MM.1S (cell line): ENCODE data around the gene TMSB10.

ENCODE experiments used
- EZH2 ChIP-seq: fragments of 300-600 bp; sonication (generic); optimal IDR thresholded peaks from 2 replicates; pipeline ENCODE3; 2017; ENCODE audit warnings: low read depth, mild to moderate bottlenecking, antibody characterized with exemption, low read length, mixed read lengths
- TF ChIP-seq, protein P1 (sequence below): fragments of 300-600 bp; sonication (generic); IDR thresholded peaks from 2 replicates; pipeline ENCODE4 v1.5.1; 2016; ENCODE audit warnings: antibody characterized with exemption, low read length, mixed read lengths

DNA sequence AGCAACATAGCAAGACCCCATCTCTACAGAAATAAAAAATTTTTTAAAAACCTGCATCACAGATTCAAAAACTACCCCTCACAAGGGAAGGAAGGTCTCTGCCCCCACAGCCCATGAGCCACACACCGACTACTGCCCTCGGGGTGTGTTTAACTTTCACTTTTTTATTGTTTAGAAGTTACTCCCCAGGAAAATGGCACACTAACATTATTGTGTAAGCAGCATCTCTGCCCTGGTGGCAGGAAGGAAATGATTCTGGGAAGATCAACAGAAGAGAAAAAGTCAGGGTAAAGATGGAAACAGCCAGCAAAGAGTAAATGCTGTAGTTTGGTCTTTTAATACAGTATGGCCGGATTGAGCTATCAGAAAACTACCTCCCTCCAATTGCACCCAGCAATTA is 46.5 kb upstream of the TMSB10 start:
- TF ChIP-seq, protein P1, sequence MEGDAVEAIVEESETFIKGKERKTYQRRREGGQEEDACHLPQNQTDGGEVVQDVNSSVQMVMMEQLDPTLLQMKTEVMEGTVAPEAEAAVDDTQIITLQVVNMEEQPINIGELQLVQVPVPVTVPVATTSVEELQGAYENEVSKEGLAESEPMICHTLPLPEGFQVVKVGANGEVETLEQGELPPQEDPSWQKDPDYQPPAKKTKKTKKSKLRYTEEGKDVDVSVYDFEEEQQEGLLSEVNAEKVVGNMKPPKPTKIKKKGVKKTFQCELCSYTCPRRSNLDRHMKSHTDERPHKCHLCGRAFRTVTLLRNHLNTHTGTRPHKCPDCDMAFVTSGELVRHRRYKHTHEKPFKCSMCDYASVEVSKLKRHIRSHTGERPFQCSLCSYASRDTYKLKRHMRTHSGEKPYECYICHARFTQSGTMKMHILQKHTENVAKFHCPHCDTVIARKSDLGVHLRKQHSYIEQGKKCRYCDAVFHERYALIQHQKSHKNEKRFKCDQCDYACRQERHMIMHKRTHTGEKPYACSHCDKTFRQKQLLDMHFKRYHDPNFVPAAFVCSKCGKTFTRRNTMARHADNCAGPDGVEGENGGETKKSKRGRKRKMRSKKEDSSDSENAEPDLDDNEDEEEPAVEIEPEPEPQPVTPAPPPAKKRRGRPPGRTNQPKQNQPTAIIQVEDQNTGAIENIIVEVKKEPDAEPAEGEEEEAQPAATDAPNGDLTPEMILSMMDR, result no peak
- TF ChIP-seq EZH2, result no peak
